ENCODE data around the gene SNX22.

- TF ChIP-seq POLR2A (IDR thresholded peaks at IDR 0.05), result no peak
- TF ChIP-seq CTCF (IDR thresholded peaks at IDR 0.05), result no peak
Observed at GRCh38 chr15:64163659-64164362, 12.3 kb downstream of the SNX22 start.

Measured in breast epithelium (tissue), 3 donors.